AG10803 (cell line): ENCODE measurements around the gene MATN1.

ENCODE experiments used
- DNase-seq: peaks from one replicate; pipeline ENCODE4 v3.0.0; 2010; ENCODE audit warnings: low read depth
- H3K4me3 ChIP-seq: 2 replicates; pipeline ENCODE4 v1.5.1; 2011; ENCODE audit warnings: mild to moderate bottlenecking, low read length, control low read depth
- TF ChIP-seq, protein P1 (sequence below): conservative IDR thresholded peaks from 2 replicates; pipeline ENCODE4 v1.5.1; 2011; ENCODE audit warnings: mild to moderate bottlenecking, low read length, control low read depth, inconsistent platforms

Gene MATN1

DNA sequence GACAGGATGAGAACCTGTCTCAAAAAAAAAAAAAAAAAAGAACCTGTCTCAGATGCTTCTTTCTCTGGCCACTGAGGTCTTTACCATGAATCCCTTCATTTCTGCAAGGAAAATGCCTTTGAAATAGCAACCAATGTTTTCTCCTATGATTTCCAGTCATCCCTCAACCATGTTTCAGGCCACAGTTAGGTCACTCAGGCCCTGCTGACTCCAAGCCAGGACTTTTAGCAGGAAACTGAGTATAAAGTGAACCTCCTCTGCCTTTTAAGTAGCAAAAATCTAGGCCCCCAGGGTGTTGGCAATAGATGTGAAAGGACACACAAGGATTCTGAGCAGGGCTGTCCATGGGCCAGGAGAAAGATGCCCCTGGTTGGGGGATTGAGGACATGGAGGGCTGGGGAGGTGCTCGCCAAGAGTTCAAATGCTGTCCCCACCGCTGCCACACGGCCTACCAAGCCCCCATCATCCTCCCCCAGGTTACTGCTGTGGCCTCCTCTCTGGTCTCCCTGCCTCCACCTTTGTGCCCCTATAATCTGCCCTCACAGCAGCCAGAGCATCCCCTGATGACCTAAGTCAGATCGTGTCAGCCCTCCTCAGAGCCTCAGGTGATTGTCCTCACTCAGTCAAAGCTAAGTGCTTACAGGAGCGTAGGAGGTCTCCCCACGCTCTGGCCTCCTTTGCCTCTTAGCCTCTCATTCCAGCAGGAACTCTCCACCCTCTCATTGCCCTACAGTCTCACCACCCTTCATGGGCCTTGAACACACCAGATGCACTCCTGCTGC lies 54.6 kb downstream of the MATN1 start:
- peak; percentile 46 for DNase-seq
- no peak overlapping the region for H3K4me3 ChIP-seq
- TF ChIP-seq, protein P1, sequence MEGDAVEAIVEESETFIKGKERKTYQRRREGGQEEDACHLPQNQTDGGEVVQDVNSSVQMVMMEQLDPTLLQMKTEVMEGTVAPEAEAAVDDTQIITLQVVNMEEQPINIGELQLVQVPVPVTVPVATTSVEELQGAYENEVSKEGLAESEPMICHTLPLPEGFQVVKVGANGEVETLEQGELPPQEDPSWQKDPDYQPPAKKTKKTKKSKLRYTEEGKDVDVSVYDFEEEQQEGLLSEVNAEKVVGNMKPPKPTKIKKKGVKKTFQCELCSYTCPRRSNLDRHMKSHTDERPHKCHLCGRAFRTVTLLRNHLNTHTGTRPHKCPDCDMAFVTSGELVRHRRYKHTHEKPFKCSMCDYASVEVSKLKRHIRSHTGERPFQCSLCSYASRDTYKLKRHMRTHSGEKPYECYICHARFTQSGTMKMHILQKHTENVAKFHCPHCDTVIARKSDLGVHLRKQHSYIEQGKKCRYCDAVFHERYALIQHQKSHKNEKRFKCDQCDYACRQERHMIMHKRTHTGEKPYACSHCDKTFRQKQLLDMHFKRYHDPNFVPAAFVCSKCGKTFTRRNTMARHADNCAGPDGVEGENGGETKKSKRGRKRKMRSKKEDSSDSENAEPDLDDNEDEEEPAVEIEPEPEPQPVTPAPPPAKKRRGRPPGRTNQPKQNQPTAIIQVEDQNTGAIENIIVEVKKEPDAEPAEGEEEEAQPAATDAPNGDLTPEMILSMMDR, result no peak

DNA sequence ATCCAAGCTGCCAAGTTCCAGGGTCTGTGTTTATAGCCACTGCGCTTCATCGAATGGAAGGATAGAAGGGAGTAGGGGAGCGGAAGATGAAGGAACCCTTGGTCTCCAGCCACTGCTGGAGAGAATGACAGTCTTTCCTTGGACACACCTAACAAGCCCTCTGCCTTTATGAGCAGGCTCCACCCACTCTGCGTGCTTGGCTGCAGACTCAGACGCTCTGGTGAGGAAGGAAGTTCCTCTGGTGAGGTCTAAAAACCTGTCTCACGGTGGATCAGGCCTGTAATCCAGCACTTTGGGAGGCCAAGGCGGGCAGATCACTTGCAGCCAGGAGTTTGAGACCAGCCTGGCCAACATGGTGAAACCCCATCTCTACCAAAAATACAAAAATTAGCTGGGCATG lies 55.4 kb downstream of the MATN1 start:
- H3K4me3 ChIP-seq, result no peak overlapping the region
- TF ChIP-seq, protein P1, result no peak
- peak; percentile 35 for DNase-seq

DNA sequence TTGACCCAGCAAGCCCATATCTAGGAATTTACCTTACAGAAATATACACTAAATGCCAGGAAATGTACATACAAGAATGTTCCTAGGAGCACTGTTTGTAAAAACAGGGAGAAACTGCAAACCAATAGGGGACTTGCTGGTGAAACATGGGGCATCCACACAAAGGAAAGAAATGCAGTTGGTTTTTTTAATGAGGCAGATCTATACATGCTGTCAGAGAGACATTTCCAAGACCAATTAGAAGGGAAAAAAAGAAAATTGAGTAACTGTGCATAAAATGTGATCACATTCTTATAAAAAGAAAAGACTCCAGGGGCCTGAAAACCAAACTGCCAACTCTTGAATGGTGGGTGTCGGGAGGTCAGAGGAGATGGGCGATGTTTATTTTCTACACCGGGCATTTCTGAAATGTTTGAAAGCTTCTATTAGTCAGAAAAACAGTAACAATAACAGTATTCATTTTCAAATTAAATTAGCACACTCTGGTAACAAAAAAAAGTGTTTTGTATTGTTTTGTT lies 56.6 kb downstream of the MATN1 start:
- TF ChIP-seq, protein P1, result no peak
- DNase-seq, result no peak
- H3K4me3 ChIP-seq, result no peak overlapping the region

DNA sequence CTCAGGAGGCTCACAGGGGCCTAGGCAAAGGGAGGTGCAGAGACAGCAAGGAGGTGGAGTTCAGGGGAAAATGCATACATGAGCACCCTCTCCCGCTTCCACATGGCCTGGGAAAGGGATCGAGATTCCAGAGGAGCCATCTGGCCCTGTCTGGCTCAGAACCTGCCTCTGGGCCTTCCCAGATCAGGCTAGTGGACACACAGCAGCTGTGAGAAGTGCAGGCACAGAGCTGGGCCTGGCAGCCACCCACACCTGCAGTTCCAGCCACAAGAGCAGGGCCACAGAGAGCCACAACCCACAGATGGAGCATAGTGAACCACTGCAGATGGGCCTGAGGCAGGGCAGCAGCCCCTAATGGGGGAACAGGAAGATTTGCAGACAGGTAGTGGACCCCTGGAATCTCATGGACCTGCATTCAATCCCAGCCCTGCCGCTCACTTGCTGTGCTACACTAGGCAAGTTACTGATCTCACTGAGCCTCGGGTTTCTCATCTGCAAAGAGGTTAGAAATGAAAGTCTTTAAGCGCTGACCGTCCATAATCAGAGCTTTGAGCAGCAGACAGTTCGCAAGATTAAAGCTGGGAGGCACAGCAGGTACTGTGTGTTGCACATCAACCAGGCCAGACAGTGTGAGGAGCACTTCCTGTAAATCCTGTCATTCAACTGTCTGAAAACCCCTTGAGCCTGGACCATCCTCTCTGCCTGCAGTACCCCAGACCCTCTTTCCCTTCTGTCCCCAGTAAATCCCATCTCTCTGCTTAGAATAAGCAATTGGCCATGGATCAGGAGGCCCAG lies 58.0 kb downstream of the MATN1 start:
- no peak overlapping the region for H3K4me3 ChIP-seq
- no peak for DNase-seq
- TF ChIP-seq, protein P1, result no peak

DNA sequence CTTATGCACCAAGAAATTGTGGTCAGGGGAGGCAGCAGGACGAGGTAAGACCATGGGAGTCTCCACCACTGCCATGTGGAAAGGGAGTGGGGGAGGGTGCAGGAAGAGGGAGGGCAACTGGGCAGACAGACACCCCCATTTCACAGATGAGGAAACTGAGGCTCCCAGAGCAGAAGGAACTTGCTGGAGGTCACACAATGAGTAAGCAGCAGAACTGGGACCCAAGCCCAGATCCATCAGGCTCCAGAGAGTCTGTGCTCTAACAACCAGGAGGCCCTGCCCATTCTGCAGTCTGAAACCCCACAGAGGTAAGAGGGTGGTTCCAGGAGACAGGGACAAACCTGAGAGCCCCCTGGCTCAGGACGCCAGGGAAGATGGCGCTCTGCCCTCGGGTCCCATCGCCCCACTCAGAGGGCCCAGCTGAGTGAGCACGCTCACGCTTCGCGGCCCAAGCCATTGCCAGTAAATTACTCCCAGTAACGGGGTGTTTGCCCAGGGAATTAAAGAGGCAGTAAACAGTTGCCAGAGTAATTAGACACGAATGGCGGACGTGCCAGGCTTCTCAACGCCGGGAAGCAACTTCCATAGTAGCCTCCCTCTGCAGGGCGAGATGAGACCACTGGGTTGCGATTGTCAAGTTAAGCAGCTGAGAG lies 59.2 kb downstream of the MATN1 start:
- H3K4me3 ChIP-seq, result no peak overlapping the region
- peak; percentile 24 for DNase-seq
- TF ChIP-seq, protein P1, result no peak

DNA sequence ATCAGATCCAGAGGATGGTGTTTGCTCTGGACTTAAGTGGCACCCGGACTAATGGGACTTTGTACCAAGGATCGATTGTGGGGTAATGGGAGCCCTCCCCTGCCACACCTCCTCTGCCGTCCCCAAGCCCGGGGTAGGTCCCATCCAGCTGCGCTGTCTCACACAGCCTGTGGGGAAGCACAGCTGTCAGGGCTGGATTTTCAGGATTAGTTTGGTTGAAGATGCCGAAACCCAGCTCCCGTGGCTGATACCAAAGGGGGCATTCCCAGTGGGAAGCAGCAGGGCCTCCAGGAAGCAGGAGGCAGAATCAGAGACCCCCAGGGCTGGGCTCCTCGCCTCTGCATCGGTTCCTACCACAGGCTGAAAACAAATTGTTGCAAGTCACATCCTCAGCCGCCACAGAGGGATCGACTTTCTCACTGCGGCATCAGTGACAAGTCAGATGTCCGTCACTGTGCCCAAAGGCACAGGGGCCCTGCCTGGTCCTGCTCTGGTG lies 59.7 kb downstream of the MATN1 start:
- no peak overlapping the region for H3K4me3 ChIP-seq
- DNase-seq, result no peak
- TF ChIP-seq, protein P1, result no peak
